Epithelial cell of prostate (primary cell): ENCODE measurements around the gene DNASE1.
"Not testable (repeated sequence)": the region's sequence is repeated elsewhere in the genome, so short reads cannot be mapped to it uniquely, and the experiment has no call there.

ENCODE experiments used
- DNase-seq: peaks from one replicate; pipeline ENCODE4 v3.0.0-alpha.2; 2011; ENCODE audit warnings: low read depth, low spot score
- H3K27ac ChIP-seq: fragments of 450-650 bp; 2 replicates; pipeline ENCODE4 v1.5.1; 2017; ENCODE audit warnings: mild to moderate bottlenecking

Gene DNASE1

DNA sequence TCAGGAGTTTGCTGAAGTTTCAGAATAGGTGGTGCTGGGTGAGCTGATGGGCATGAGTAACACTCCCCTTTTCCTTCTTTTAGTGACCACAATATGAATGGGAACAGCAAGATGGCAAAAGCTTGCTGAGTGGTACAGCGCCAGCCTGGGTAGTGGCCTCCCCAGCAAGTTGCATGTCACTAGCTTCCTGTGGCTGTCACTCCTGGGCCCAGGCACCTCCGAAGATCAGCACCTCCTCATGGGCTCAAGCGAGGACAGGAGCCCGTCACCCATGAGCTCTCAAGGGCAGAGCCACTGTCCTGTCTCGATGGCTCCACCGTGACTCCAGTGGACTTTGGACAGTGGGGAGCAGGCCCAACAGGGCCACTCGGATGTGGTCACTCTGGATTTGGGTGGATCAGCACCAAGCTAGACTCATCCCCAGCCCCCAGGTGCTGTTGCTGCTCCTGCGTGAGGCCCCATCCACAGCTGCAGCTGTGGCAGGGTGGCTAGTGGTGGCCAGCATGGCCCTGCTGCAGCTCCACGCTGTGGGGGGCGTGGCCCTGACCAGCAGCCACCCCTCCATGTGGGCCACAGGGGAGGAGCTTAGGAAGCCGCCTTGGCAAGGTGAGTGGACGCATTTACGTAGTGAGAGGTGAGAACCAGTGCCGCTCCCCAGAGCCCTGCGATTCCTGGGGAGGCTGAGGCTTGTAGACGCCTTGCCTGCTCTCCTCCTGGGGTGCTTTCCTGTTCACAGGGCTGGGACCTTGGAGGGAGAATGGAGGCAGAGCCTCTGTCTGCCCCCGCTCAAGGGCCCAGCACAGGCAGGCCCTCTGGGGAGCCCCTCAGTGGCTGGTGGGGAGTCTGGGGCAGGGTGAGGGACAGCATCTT is 13.6 kb upstream of the DNASE1 start:
- DNase-seq: no peak
- no peak overlapping the region for H3K27ac ChIP-seq

DNA sequence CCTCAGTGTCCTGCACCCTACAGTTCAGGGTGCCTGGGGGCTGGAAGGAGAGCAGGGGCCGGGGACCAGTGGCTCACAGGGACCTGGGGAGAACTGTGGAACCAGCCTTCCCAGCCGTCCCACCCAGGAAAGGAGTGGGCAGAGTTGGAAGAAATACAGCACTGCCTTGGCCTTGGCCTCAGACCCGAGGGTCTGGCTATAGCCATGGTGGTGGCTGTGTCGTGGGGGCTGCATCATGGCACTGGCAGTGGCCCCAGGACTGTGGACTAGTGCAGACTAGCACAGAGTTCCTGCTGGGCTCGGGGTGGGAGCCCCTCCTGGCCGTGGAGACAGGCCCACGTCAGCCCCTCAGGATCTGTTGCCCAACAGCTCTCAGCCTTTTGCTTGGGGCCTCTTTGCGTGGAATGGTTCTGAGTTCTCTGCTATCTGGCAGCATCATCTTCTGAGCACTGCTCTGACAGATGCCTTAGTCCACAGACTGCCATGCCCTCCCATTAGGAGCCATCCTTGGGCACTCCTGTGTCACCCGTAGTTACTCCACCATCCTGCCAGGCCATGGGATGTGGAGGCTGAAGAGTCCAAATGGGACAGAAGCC is 12.6 kb upstream of the DNASE1 start:
- H3K27ac ChIP-seq: no peak overlapping the region
- DNase-seq: no peak

DNA sequence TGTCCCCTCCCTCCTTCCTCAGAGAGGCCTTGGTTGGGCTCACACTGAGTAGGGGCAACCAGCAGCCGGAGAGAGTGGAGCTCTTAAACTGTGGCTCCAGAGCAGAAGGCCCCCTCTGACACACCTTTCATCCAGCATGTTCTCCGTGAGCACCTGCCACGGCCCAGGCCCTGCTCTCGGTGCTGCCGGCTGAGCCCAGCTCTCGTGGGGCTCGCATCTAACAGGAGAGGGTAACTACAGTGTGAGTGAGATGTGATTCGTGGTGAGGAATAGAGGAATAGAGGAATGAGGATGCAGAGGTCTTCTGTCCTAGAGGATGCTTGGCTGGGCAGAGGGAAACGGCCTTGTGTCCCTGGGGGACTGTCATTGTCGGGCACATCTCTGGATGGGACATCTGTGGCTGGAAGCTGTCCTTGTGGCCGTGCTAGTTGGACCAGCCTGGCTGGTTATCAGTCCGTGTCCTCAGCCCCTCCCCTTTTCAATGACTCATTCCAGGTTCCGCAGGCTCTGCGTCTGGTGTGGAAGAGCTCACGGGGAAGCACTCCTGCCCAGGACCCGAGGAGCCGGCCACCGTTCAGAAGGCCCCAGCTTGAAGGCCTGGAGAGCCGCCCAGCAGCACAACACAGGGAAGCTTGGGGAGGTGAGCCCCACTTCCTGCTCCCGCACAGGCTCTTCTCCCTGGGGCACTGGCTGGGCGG is 11.9 kb upstream of the DNASE1 start:
- DNase-seq: peak; percentile 22
- H3K27ac ChIP-seq: no peak overlapping the region

DNA sequence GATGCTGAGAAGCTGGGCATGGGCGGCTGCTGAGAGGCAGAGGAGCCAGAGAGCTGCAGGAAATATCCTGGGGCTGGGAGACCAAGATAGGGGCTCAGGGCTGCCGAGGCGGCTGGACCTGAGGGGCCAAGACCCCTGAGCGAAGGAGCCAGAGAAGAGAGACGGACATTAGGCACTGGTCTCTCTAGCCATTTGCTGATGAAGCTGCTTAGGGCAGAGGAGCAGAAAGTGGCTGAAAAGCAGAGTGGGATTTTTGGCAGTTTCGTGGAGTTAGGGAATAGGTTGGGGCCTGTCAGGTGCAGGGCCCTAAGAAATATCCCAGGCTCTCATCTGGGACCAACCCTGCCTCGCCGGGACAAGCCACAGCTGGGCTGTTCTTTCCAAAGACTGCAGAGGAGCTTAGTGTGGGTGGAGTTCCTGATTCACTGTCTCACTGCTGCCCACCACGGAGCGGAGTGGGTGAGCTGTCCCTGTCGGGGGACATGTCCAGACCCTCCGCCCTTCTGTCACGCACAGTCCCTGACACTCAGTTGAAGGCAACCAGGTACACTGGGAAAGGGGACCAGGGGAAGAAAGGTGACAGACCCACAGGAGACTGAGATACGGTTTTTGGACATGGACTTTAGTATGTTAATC is 11.3 kb upstream of the DNASE1 start:
- no peak for DNase-seq
- no peak overlapping the region for H3K27ac ChIP-seq

- no peak for DNase-seq
- H3K27ac ChIP-seq: no peak overlapping the region
Observed at GRCh38 chr16:3645108-3645503, 9.4 kb upstream of the DNASE1 start.

- no peak overlapping the region for H3K27ac ChIP-seq
- no peak for DNase-seq
Observed at GRCh38 chr16:3645504-3646347, 8.8 kb upstream of the DNASE1 start.

DNA sequence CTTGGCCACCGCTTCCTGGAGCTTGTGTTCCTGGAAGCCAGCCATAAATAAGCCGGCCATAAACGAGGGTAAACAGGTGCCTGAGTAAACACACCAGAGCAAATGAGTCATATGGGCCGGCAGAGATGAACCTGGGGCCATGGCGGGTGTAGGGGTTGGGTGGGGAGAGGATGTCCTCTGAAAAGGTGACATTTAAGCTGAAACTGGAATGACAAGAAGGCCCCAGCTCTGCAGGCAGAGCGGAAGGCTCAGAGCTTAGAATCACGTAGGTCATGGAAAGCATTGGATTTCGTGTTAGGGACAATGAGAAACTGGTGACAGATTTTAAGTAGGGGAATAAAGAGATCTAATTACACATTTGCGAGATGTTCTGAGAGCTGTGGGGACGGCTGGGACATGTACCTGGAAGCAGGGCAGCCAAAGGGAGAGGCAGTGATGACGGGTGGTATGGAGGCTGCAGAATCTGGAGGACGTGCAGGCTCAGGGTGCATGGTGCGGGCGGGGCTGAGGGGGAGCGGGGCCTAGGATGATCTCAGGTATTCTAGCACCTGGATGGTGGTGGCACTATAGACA is 8.1 kb upstream of the DNASE1 start:
- peak; percentile 26 for DNase-seq
- no peak overlapping the region for H3K27ac ChIP-seq

- DNase-seq: no peak
- H3K27ac ChIP-seq: no peak overlapping the region
Observed at GRCh38 chr16:3650631-3651265, 3.7 kb upstream of the DNASE1 start.

GRCh38 chr16:3651461-3652372 is 2.8 kb upstream of the DNASE1 start:
- H3K27ac ChIP-seq: no peak overlapping the region
- no peak for DNase-seq

GRCh38 chr16:3652373-3653195 is 1.9 kb upstream of the DNASE1 start:
- no peak for DNase-seq
- no peak overlapping the region for H3K27ac ChIP-seq

DNA sequence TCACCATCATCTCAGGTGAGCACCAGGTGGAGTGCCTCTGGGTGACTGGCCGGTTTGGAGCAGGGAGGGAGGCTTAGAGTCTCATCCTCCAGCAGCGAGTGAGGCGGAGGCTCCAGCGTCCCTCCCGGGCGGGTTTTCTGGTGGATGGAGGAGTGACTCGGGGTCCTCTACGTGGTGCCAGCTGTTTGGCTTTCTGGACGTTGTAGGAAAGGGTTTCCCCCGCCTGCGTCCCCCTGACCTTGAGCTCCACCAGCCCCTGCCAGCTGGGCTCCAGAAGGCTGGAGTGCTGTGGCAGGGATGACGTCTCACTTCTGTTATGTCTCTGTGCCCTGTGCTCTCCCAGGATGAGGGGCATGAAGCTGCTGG is 522 bp downstream of the DNASE1 start:
- no peak for DNase-seq
- H3K27ac ChIP-seq: no peak overlapping the region

GRCh38 chr16:3655396-3656159 is 1.1 kb downstream of the DNASE1 start:
- DNase-seq: no peak
- no peak overlapping the region for H3K27ac ChIP-seq

DNA sequence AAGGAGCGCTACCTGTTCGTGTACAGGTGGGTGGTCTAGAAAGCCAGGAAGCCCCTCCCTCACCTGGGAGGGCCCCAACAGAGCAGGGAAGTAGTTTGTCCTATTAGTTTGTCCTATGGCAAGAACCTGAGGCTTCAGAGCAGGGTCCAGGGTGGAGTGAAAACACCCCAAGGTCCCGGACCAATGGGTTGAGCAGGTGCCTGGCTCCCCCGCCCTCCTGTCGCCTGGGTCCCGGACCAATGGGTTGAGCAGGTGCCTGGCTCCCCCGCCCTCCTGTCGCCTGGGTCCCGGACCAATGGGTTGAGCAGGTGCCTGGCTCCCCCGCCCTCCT is 1.6 kb downstream of the DNASE1 start:
- DNase-seq, H3K27ac ChIP-seq: not testable (repeated sequence)

GRCh38 chr16:3656491-3657468 is 2.3 kb downstream of the DNASE1 start:
- DNase-seq: no peak
- H3K27ac ChIP-seq: no peak overlapping the region

DNA sequence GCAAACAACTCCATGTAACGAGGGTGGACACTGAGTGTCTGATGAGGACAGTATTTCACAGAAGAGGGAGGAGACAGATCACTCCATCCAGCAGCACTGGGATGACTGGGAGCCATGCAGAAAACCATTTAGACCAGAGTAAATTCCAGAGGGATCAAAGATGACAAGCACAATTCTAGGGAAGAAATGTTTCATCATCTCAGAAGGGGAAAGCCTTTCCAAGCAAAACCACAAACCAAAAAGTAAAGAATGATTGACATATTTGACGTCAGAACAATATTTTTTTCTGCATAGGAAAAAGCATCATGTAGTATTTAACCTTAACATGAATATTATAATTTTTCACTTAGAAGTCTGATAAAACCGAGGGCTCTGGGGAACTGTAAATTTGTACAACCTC is 4.8 kb downstream of the DNASE1 start:
- no peak overlapping the region for H3K27ac ChIP-seq
- no peak for DNase-seq

- no peak overlapping the region for H3K27ac ChIP-seq
- no peak for DNase-seq
Observed at GRCh38 chr16:3661311-3661710, 6.8 kb downstream of the DNASE1 start.
